ENCODE data around the gene TANK.
A peak's percentile ranks its signal among the peaks of the same experiment; 100 is the strongest.
"Not testable (repeated sequence)": the region's sequence is repeated elsewhere in the genome, so short reads cannot be mapped to it uniquely, and the experiment has no call there.

Gene TANK

GRCh38 chr2:161166538-161167409 lies 6.5 kb downstream of the TANK start:
- DNase-seq (ENCODE audit: low spot score): peak; percentile 49

- DNase-seq (ENCODE audit: low spot score): no peak
These were observed 9.1 kb downstream of the TANK start for GRCh38 chr2:161169335-161169734.

GRCh38 chr2:161170377-161170776 lies 10.1 kb downstream of the TANK start:
- no peak for DNase-seq (ENCODE audit: low spot score)

GRCh38 chr2:161170958-161171932 lies 11.0 kb downstream of the TANK start:
- no peak for DNase-seq (ENCODE audit: low spot score)

- no peak for DNase-seq (ENCODE audit: low spot score)
These were observed 12.8 kb downstream of the TANK start for GRCh38 chr2:161172901-161173540.

DNA sequence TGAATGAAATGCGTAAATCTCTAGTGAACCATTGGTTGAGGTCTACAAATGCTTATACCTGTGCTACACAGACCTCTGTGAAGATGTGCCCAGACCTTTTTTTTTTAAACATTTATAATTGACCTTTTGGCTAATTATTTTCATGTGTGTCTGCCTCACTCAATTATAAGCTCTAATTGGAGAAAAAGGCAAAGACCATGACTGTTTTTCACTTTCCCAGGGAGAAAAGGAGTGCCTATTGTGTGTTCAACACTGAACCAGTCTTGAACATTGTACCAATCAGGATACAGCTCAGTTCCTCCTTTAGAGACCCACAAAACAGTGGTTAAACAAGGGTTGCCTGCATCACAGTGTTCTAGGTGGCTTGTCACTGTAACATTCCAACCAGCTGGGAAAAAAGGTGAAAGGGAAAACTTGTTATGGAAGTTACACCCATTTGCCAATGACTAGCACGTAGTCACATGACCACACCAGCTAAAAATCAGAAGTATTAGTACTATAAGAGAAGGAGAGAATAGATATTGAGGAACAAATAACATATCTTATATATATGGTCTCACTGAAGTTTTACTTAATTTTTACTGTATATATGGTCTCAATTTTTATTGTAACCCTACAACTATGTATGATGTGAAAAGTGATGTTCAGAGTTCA lies 13.4 kb downstream of the TANK start:
- no peak for DNase-seq (ENCODE audit: low spot score)

DNA sequence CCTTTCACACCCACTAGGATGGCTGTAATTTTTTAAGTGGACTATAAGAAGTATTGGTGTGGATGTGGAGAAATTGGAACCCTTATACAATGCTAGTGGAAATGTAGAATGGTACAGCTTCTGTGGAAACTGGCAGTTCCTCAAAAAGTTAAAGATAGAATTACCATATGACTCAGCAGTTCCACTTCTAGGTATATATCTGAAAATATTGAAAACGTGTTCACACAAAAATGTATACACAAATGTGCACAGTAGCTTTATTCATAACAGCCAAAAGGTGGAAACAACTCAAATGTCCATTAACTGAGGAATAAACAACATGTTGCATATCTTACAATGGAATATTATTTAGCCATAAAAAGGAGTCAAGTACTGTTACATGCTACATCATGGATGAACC lies 17.7 kb downstream of the TANK start:
- no peak for DNase-seq (ENCODE audit: low spot score)

DNA sequence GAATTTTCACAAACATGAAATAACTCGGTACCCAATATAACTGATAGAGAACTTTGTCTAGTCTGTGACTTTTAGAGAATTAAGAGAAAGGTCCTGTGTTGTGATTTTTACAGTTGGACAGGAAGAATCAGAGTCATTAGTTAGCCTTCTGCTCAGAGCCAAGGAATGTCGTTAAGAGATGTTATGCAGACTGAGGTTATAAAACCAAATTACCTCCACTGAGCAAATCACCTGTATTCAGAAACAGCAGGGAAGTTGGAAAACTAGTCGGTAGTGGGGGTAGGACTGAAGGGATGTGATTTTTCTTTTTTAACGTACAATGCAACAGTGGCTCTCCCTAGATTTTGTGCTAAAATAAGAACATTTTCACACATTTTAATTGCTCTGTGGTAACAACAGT lies 18.5 kb downstream of the TANK start:
- no peak for DNase-seq (ENCODE audit: low spot score)

GRCh38 chr2:161190050-161190449 lies 29.8 kb downstream of the TANK start:
- DNase-seq (ENCODE audit: low spot score): no peak

- not testable (repeated sequence) for DNase-seq (ENCODE audit: low spot score)
These were observed 35.4 kb downstream of the TANK start for GRCh38 chr2:161195602-161196001.

- DNase-seq (ENCODE audit: low spot score): no peak
These were observed 39.9 kb downstream of the TANK start for GRCh38 chr2:161199912-161200701.

GRCh38 chr2:161204846-161205245 lies 44.6 kb downstream of the TANK start:
- no peak for DNase-seq (ENCODE audit: low spot score)

GRCh38 chr2:161206471-161207032 lies 46.3 kb downstream of the TANK start:
- no peak for DNase-seq (ENCODE audit: low spot score)

DNA sequence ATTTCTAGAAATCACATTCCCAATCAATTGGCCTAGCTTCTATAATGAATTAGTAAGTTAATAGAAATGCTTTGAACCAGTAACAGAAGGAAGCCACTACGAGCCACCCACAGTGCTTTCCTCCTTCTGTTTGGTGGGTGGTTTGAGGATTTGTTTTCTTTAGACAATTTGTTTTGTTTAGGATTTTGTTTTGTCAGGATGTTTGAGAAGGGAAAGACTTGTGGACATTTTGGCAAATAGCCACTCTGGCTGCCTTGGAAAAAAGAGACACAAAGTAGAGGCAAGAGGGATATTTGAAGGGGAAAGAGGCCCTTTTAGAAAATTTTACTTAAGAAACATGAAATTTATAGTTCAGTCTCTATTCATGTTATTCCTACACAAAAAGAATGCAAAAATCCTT lies 47.7 kb downstream of the TANK start:
- no peak for DNase-seq (ENCODE audit: low spot score)

GRCh38 chr2:161208527-161209139 lies 48.4 kb downstream of the TANK start:
- DNase-seq (ENCODE audit: low spot score): no peak

DNA sequence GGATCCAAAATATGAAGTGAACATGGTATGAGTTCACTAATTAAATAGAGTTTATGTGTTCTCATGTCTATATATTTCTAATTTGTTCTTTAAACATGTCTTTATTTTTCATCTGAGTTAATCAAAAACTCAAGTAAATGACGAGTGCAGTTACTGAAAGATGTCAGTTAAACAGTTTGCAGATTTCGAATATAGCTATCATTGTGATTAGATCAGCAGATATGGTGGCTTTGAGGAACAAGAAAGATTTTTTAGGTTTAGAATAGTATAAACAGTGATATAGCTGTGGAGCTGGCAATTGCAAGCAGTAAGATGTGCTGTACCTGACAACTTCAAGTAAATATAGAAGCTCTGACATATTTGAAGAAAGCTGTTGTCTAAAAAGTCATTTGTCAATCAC lies 49.7 kb downstream of the TANK start:
- DNase-seq (ENCODE audit: low spot score): no peak

- no peak for DNase-seq (ENCODE audit: low spot score)
These were observed 57.5 kb downstream of the TANK start for GRCh38 chr2:161217597-161218185.

DNA sequence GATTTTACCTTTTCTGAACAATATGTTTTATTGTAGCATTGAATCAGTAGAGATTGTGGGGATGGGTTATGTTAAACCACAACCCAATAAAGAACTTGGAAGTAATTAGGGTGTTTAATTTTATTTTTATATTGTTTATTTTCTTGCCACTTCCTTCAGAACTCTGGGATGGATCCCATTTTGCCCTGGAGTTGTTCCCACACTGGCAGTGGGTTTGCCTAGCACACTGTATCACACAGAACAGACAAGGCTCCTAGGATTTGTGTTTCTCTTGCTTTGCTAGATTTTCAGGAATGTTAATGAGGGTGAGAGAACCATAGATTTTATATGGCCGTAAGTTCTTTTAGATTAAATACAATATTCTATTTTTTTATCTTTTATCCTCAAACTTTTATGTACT lies 59.0 kb downstream of the TANK start:
- no peak for DNase-seq (ENCODE audit: low spot score)

DNA sequence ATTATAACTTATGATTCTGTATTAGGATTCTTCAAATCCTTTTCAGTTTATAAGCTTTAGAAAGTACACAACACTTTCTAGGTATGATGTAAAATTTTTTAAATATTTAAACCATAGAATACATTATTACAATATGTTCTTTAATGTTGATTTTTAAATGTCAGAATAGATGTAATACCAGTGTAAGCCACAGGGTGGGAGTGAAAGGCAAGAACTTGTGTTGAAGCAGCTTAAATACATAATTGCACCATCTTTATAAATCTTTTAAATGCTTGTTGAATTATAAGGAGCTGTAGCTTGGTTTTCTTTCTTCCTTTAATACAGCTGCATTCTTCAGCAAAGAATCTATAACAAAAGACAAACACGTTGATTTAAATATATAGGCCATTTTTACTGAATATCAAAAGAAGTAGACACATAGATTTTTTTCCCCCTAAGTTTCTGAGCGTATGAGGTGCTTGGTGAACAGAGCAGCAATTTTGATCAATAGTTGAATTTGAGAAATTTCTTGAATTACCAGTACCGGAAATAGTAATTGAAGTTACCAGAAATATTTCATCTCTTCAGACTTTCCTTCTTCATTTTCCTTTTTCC lies 63.0 kb downstream of the TANK start:
- peak; percentile 42 for DNase-seq (ENCODE audit: low spot score)

All from CD4-positive, alpha-beta T cell treated with Interleukin-6 at 100 ng/mL for 8 hours (primary cell).